ENCODE measurements around the gene MAP3K3. TPM values are rescaled to one million over a fixed set of nuclear protein-coding genes. Genes with fewer than 3 reads are reported as not detected.

MAP3K3 gene
- total RNA-seq, 1 experiment from 2014 or later = 24.3 TPM

GRCh38 chr17:63629627-63630026 lies 7.4 kb downstream of the MAP3K3 start:
- Histone ChIP-seq H3K23ac (ENCODE audit: insufficient read length, low read depth, low read length) (no peak overlapping the region), H2AFZ (ENCODE audit: low read length) (no peak overlapping the region), H4K91ac (ENCODE audit: insufficient read length, low read depth, low read length) (no peak overlapping the region), H3K79me2 (ENCODE audit: insufficient read depth, low read length) (no peaks in the 10 kb centered on the region), H3K23me2 (ENCODE audit: insufficient read length, low read depth, low read length, poor library complexity, severe bottlenecking) (no peaks in the 10 kb centered on the region), H3K4me2 (ENCODE audit: insufficient read depth, insufficient read length, low read length) (no peak overlapping the region), H3K27ac (ENCODE audit: insufficient read length, low read depth, low read length) (no peak overlapping the region), H3K14ac (ENCODE audit: insufficient read depth, low read length) (no peak overlapping the region), H3K56ac (ENCODE audit: insufficient read length, low read depth, low read length) (no peak overlapping the region), H4K5ac (ENCODE audit: insufficient read length, low read depth, low read length) (no peak overlapping the region), H3K18ac (ENCODE audit: insufficient read length, low read depth, low read length) (no peak overlapping the region), H3K9ac (ENCODE audit: extremely low read depth, insufficient read length, low read length) (no peak overlapping the region), H2BK5ac (ENCODE audit: insufficient read length, low read length) (no peak overlapping the region), H3K9me3 (ENCODE audit: control insufficient read depth, low read depth, low read length) (no peaks in the 10 kb centered on the region), H3K4me1 (ENCODE audit: insufficient read depth, low read length) (peaks cover 10% of the 10 kb centered on the region; the same call in 1 of the 2 replicates), H2BK15ac (ENCODE audit: low read depth, low read length) (no peak overlapping the region), H3K27me3 (ENCODE audit: insufficient read depth, low read length) (no peaks in the 10 kb centered on the region), H2BK20ac (ENCODE audit: low read depth, low read length, poor library complexity, severe bottlenecking) (no peak overlapping the region), H2AK5ac (ENCODE audit: insufficient read length, low read length) (no peak overlapping the region), H2BK120ac (ENCODE audit: low read depth, low read length, poor library complexity, severe bottlenecking) (no peak overlapping the region), H3T11ph (ENCODE audit: low read length) (no peak overlapping the region), H3K79me1 (ENCODE audit: insufficient read depth, low read depth, low read length, poor library complexity, severe bottlenecking) (peaks cover 2% of the 10 kb centered on the region), H3K4ac (ENCODE audit: low read depth, low read length) (no peak overlapping the region), H2BK12ac (ENCODE audit: insufficient read length, low read depth, low read length) (no peak overlapping the region), H4K8ac (replicated peaks; ENCODE audit: insufficient read length, low read depth, low read length) (no peak overlapping the region), H4K20me1 (ENCODE audit: control insufficient read depth, insufficient read depth, insufficient read length) (no peaks in the 10 kb centered on the region)
- peaks cover 0 to 7% (median 3%) of the 10 kb centered on the region in 3 experiments; a peak in 4 of 7 replicates for H3K36me3 Mint-ChIP-seq (ENCODE audit: insufficient read depth in 1 of 3, low read depth in 3 of 3)
- H3K27ac Mint-ChIP-seq = no peak overlapping the region
- no peaks in the 10 kb centered on the region for H3K9me3 Mint-ChIP-seq
- peaks cover 49 to 51% of the 10 kb centered on the region in 2 experiments for H3K4me1 Mint-ChIP-seq
- no peak overlapping the region for H3K4me3 Mint-ChIP-seq
- no peak for DNase-seq
- no peak for TF ChIP-seq CTCF (conservative IDR thresholded peaks at IDR 0.05)
- WGBS (ENCODE audit: extremely low coverage, insufficient read length, low lambda C conversion rate) = no CpG with 5 or more reads among the region's 1 CpG
- H3K27me3 Mint-ChIP-seq (ENCODE audit: low read depth) = no peaks in the 10 kb centered on the region
